CD4-positive, alpha-beta T cell treated with Interleukin-4 for 4 hours (primary cell): Measurements from ENCODE around the gene GABRB3.

Experiments used
- DNase-seq: peaks from one replicate; pipeline ENCODE4 v3.0.0-alpha.2; 2020

Gene GABRB3

GRCh38 chr15:26772154-26773066 lies at the start of gene GABRB3:
GABRB3 (minus strand) TSS chr15:26773066.
- no peak for DNase-seq

DNA sequence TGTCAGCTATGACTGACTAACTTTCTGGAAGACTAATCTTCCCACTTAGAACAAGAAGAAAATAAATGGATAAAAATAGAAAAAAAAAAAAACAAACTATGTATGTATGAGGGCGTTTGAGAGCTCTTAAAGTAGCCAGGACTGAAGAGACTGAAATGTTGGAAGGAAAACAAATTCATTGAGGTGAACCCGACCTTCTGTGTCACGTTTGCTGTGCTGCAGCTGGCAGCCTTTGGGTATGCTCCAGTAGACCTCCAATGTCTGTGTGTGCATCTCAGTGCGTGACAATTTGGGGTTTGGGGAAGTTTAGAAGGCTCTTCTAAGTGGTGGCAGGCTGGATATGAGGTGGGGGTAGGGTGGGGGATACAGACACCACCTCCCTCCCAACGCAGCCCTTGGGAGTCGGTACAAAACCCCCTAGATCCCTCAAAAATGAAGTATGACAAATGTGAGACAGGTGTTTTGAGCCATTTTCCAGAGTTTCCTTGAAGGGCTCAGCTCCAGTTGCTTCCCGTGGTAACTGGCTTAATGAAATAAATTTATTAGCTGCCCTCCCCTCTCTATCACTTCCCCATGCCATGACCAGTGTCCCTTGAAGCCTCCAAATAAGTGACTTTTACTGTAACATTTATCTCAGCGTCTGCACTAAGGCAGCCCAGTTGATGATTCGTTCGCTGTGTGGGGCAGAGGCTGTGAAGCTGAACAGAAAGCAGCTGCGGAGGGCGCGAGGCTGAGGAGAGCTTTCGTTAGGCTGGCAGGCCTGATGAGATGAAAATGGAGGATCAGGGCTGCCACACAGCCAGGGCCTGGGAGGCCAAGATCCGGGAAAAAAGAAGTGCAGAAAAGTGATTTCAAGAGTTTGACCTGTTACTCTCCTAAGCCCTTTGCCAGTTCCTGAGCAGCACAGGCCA lies 34.9 kb upstream of the GABRB3 start:
- DNase-seq: no peak

- DNase-seq: no peak
These were observed 33.7 kb upstream of the GABRB3 start for GRCh38 chr15:26806574-26806973.

- DNase-seq: no peak
These were observed 33.3 kb upstream of the GABRB3 start for GRCh38 chr15:26806151-26806550.

- DNase-seq: no peak
These were observed 32.6 kb upstream of the GABRB3 start for GRCh38 chr15:26805470-26805869.

GRCh38 chr15:26804063-26804804 lies 31.4 kb upstream of the GABRB3 start:
- DNase-seq: no peak

DNA sequence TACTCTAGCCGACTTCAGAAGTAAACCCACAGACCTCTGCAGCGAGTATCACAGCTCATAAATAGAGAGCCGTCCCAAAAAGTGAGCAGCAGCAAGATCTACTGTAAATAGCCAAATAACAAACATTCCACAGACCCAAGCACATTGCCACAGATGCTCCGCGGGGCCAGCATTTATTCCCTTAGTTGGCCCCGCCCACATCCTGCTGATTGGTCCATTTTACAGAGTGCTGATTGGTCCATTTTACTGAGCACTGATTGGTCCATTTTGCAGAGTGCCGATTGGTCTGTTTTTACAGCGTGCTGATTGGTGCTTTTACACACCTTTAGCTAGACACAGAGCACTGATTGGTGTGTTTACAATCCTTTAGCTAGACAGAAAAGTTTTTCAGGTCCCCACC lies 17.3 kb upstream of the GABRB3 start:
- DNase-seq: no peak

- DNase-seq: no peak
These were observed 8.9 kb upstream of the GABRB3 start for GRCh38 chr15:26781816-26782215.

GRCh38 chr15:26773917-26774316 lies 1.1 kb upstream of the GABRB3 start:
- DNase-seq: no peak

DNA sequence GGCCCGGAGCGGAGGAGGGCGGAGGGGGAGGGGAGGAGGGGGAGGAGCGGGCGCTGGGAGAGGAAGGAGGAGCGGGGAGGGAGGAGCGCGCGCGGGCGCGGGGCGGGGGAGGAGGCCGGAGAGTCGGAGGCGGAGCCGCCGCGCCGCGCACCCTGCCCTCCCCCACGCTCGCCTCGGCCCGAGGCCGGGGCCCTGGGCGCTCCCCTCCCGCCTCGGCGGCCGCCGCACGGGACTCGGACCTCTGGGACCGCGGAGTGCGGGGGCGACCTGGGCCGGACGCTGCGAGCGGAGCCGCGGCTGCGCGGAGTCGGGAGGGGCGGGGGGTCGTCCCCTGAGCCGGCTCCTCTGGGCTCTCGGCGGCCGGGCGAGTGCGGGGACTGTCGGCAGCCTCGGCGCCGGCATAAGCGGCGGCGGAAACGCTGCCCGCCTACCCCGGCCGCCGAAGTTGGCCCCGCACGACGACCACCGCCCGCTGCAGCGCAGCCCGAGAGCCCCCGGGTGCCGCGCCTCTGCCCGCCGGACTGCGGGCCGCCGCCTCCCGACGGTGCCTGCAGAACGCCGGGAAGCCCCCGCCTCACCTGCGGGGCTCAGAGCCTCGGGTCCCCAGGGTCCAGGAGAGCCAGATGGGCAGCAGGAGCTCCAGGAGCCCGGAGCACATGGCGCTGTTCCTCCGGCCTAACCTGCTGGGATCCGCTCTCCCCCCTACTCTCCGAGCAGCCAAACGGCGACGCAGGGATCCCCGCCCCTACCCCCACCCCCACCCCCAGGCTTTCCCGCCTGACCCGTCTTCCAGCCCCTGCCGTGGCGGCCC lies 406 bp upstream of the GABRB3 start:
- no peak for DNase-seq

GRCh38 chr15:26771578-26772153 lies 1.2 kb downstream of the GABRB3 start:
- DNase-seq: no peak

DNA sequence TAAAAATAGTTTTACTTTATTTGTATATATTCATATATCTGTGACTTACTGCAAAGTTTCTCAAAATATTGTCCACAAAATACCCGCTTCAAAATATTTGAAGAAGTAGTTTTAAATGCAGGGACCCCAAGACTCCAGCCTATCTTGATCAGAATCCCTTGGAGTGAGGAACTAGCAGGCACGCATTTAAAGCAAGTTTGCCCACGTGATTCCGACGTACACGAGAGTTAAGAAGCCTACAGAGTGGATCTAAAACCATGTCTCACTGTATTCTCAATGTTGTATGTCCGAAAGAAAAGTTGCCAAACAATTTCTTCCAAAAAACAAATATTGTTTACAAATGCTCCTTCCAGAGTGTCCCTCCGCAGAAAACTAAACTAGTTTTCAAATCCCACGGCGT lies 1.7 kb downstream of the GABRB3 start:
- no peak for DNase-seq

GRCh38 chr15:26767169-26767670 lies 5.6 kb downstream of the GABRB3 start:
- DNase-seq: no peak

DNA sequence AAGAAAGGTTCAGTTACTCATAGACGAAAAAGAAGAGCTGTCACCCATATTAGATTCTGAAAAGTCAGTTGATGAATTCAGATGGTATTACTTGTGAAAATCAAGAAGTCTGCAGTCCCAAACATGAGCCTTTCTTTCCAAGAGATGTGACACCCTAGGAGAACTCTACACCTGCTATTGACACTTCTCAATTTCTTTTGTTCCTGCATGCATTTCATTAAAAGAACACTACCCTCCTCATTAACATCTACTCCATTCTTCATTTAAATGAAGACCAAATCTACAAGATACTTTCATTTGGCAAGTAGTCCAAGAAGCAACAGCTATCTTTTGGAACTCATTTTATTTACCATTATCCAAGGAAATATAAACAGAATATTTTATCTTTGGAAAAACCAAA lies 6.6 kb downstream of the GABRB3 start:
- no peak for DNase-seq

DNA sequence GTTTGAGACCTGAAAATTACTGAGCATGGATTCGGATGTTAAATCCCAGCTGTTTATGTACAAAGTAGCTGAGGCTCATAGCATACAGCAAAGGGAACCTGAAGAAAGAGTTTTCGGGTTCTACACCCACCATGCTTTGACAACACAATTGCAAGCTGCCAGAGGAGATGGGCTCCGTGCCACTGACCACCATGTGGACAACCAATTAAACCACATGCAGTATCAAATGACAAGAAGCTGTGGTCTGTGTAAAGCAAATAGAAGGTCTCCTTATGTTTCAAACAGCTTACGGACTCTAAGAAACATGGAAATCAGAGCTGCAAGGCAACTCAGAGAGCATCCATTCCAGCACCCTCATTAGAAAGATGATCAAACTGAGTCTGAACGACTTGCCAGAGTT lies 12.9 kb downstream of the GABRB3 start:
- DNase-seq: no peak

GRCh38 chr15:26758079-26758478 lies 14.8 kb downstream of the GABRB3 start:
- DNase-seq: no peak

- DNase-seq: no peak
These were observed 15.7 kb downstream of the GABRB3 start for GRCh38 chr15:26757141-26757540.

GRCh38 chr15:26744894-26745293 lies 28.0 kb downstream of the GABRB3 start:
- DNase-seq: no peak

DNA sequence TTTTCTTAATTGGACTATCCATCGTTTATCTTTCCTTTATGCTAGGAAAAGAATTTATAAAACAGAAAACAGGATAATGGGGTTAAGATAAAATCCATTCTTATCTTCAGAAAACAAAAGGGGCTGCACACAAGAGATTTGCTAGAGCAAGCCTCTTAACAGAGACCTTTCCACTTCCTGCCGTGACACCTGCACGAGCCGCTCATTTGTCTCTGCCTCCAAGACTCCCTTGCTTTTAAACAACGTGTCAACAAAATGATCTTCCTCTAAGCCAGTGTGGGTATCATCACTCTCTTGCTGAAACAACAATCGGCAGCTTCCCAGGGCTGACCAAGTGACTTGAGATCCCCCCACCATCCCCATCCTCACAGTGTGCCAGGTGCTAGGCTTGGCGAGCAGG lies 33.1 kb downstream of the GABRB3 start:
- no peak for DNase-seq

DNA sequence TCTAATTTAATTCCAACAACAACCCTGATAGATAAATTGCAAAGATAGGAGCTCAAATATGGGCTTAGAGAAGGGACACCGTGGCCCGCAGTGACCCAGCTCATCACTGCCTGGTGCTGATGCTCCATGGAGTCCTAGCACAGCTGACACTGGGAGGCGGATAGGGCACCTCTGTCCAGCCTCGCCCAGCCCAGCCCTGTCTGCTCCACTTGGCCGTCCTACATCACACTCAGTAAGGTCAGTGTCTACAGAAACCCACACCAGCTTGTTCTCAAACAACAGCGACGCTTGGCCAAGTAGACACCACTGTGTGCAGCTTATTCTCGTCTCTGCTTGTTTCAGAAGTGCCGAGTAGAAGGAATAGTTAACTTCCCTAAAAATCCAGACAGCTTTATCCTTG lies 33.9 kb downstream of the GABRB3 start:
- DNase-seq: no peak

GRCh38 chr15:26736502-26737248 lies 36.2 kb downstream of the GABRB3 start:
- DNase-seq: no peak
